Stimulated activated CD8-positive, alpha-beta memory T cell treated with anti-CD3 and anti-CD28 coated beads, Interleukin-12 subunit alpha, Interleukin-12 subunit beta, amount 100 ng/mL, for 24 hours (primary cell): Measurements from ENCODE around the gene EDC3.
"Not testable (repeated sequence)": the region's sequence is repeated elsewhere in the genome, so short reads cannot be mapped to it uniquely, and the experiment has no call there.

Source experiments
- DNase-seq: peaks from one replicate; pipeline ENCODE4 v3.0.0-alpha.2; 2020; ENCODE audit errors: extremely low read depth

The EDC3 gene

GRCh38 chr15:74611834-74612233 is 84.0 kb downstream of the EDC3 start:
- DNase-seq: no peak

GRCh38 chr15:74611341-74611740 is 84.5 kb downstream of the EDC3 start:
- no peak for DNase-seq

GRCh38 chr15:74610302-74610951 is 85.4 kb downstream of the EDC3 start:
- DNase-seq: no peak

- no peak for DNase-seq
Observed at GRCh38 chr15:74609938-74610301, 85.9 kb downstream of the EDC3 start.

GRCh38 chr15:74608786-74609185 is 87.0 kb downstream of the EDC3 start:
- no peak for DNase-seq

GRCh38 chr15:74605795-74606150 is 90.1 kb downstream of the EDC3 start:
- no peak for DNase-seq

GRCh38 chr15:74604983-74605794 is 90.6 kb downstream of the EDC3 start:
- no peak for DNase-seq

- no peak for DNase-seq
Observed at GRCh38 chr15:74603789-74604705, 91.8 kb downstream of the EDC3 start.

GRCh38 chr15:74603026-74603788 is 92.6 kb downstream of the EDC3 start:
- DNase-seq: no peak

- DNase-seq: no peak
Observed at GRCh38 chr15:74599156-74599555, 96.7 kb downstream of the EDC3 start.

- peak; percentile 71 for DNase-seq
Observed at GRCh38 chr15:74598126-74598842, 97.5 kb downstream of the EDC3 start.

- not testable (repeated sequence) for DNase-seq
Observed at GRCh38 chr15:74597146-74597705, 98.6 kb downstream of the EDC3 start.

- not testable (repeated sequence) for DNase-seq
Observed at GRCh38 chr15:74596736-74597135, 99.1 kb downstream of the EDC3 start.

- no peak for DNase-seq
Observed at GRCh38 chr15:74595271-74595670, 100.6 kb downstream of the EDC3 start.

- DNase-seq: no peak
Observed at GRCh38 chr15:74594455-74594854, 101.4 kb downstream of the EDC3 start.

GRCh38 chr15:74593122-74593521 is 102.7 kb downstream of the EDC3 start:
- DNase-seq: no peak

- no peak for DNase-seq
Observed at GRCh38 chr15:74592222-74592621, 103.6 kb downstream of the EDC3 start.

- no peak for DNase-seq
Observed at GRCh38 chr15:74589826-74590225, 106.0 kb downstream of the EDC3 start.

- no peak for DNase-seq
Observed at GRCh38 chr15:74585857-74586256, 110.0 kb downstream of the EDC3 start.

- DNase-seq: no peak
Observed at GRCh38 chr15:74585191-74585590, 110.6 kb downstream of the EDC3 start.

- no peak for DNase-seq
Observed at GRCh38 chr15:74584779-74585178, 111.0 kb downstream of the EDC3 start.
